Loucy (cell line): ENCODE data around the gene FMN1.

Experiments used
- H2AFZ ChIP-seq: fragments of 200-600 bp; sonication (generic); 2 replicates; pipeline ENCODE4 v1.6.0; 2016; ENCODE audit warnings: antibody characterized with exemption, mild to moderate bottlenecking, low read length, moderate library complexity
- H3F3A ChIP-seq: fragments of 200-600 bp; 2 replicates; pipeline ENCODE4 v1.6.0; 2016; ENCODE audit warnings: antibody characterized with exemption, low read depth, mild to moderate bottlenecking
- H3K27me3 ChIP-seq: fragments of 200-600 bp; sonication (generic); 2 replicates; pipeline ENCODE4 v1.6.1; 2014; ENCODE audit warnings: low read length, mild to moderate bottlenecking; ENCODE audit not compliant: insufficient read depth, poor library complexity, severe bottlenecking
- H3K36me3 ChIP-seq: fragments of 200-600 bp; sonication (generic); 2 replicates; pipeline ENCODE4 v1.6.1; 2016; ENCODE audit warnings: low read length; ENCODE audit not compliant: insufficient read depth
- H3K4me1 ChIP-seq: fragments of 200-600 bp; sonication (generic); 2 replicates; pipeline ENCODE4 v1.5.1; 2014; ENCODE audit warnings: low read length, mild to moderate bottlenecking; ENCODE audit not compliant: insufficient read depth, poor library complexity, severe bottlenecking
- H3K4me2 ChIP-seq: fragments of 200-600 bp; sonication (generic); 2 replicates; pipeline ENCODE4 v1.6.0; 2014; ENCODE audit warnings: antibody characterized with exemption, low read length, low read depth, mild to moderate bottlenecking; ENCODE audit not compliant: poor library complexity, severe bottlenecking
- H3K4me3 ChIP-seq: fragments of 200-600 bp; sonication (generic); 2 replicates; pipeline ENCODE4 v1.5.1; 2014; ENCODE audit warnings: low read length, mild to moderate bottlenecking, mixed read lengths; ENCODE audit not compliant: poor library complexity, severe bottlenecking
- H3K79me2 ChIP-seq: fragments of 200-600 bp; sonication (generic); 2 replicates; pipeline ENCODE4 v1.6.1; 2014; ENCODE audit warnings: low read length; ENCODE audit not compliant: insufficient read depth
- H3K9ac ChIP-seq: fragments of 200-600 bp; sonication (generic); 2 replicates; pipeline ENCODE4 v1.6.0; 2014; ENCODE audit warnings: mild to moderate bottlenecking, low read depth, low read length, moderate library complexity; ENCODE audit not compliant: poor library complexity, severe bottlenecking
- H3K9me2 ChIP-seq: fragments of 200-600 bp; sonication (generic); replicated peaks from 2 replicates; pipeline ENCODE4 v1.6.1; 2016; ENCODE audit warnings: low read depth, low read length, mixed read lengths
- H3K9me3 ChIP-seq: fragments of 200-600 bp; sonication (generic); 2 replicates; pipeline ENCODE4 v1.6.1; 2014; ENCODE audit warnings: mild to moderate bottlenecking, antibody characterized with exemption, low read length, low read depth; ENCODE audit not compliant: insufficient read depth
- H4K20me1 ChIP-seq: fragments of 200-600 bp; sonication (generic); 2 replicates; pipeline ENCODE4 v1.6.0; 2014; ENCODE audit warnings: antibody characterized with exemption, low read length, mild to moderate bottlenecking; ENCODE audit not compliant: insufficient read depth, poor library complexity, severe bottlenecking
- CTCF ChIP-seq: fragments of 200-600 bp; sonication (generic); conservative IDR thresholded peaks from 2 replicates; pipeline ENCODE4 v1.5.1; 2014; ENCODE audit warnings: mild to moderate bottlenecking, antibody characterized with exemption, low read length
- EZH2phosphoT487 ChIP-seq: fragments of 200-600 bp; IDR thresholded peaks from 2 replicates; pipeline ENCODE4 v1.6.1; 2018; ENCODE audit warnings: antibody characterized with exemption, mild to moderate bottlenecking, moderate library complexity, borderline replicate concordance

FMN1 gene

DNA sequence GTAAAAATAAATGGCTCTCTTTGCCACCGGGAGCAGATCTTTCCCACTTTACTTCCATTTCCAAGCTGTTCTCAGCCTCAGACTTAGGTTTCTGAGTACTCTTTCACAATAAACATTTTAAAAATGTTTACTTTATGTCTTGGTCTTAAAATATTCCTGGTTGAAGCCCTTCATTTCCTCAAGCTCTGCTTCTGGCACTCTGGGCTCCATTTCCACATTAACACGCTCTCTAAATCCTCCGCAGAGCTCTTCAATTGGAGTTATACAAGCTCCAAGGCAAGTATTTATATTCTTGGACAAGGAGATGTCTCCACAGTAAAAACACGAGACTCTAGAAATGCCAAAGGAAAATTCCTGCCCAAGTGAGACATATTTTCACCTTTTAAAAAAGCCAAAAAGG, 307.4 kb downstream of the FMN1 start:
- no peak overlapping the region for H3K4me3 ChIP-seq
- H3K9me2 ChIP-seq: no peaks in the 10 kb centered on the region
- H3K36me3 ChIP-seq: no peaks in the 10 kb centered on the region
- no peak overlapping the region for H2AFZ ChIP-seq
- no peaks in the 10 kb centered on the region for H3F3A ChIP-seq
- H3K9ac ChIP-seq: no peak overlapping the region
- peaks cover 6% of the 10 kb centered on the region for H3K4me1 ChIP-seq
- TF ChIP-seq CTCF: no peak
- no peak for TF ChIP-seq EZH2phosphoT487
- no peaks in the 10 kb centered on the region for H3K79me2 ChIP-seq
- H3K4me2 ChIP-seq: no peak overlapping the region
- H3K9me3 ChIP-seq: no peaks in the 10 kb centered on the region
- H3K27me3 ChIP-seq: no peaks in the 10 kb centered on the region
- H4K20me1 ChIP-seq: no peaks in the 10 kb centered on the region

GRCh38 chr15:32886459-32886858, 308.1 kb downstream of the FMN1 start:
- TF ChIP-seq CTCF (no peak), EZH2phosphoT487 (no peak)
- Histone ChIP-seq H3K27me3 (no peaks in the 10 kb centered on the region), H3K36me3 (no peaks in the 10 kb centered on the region), H4K20me1 (no peaks in the 10 kb centered on the region), H3K9me3 (no peaks in the 10 kb centered on the region), H3K4me3 (no peak overlapping the region), H3F3A (no peaks in the 10 kb centered on the region), H3K4me1 (peaks cover 6% of the 10 kb centered on the region), H3K9me2 (no peaks in the 10 kb centered on the region), H3K79me2 (no peaks in the 10 kb centered on the region), H3K9ac (no peak overlapping the region), H3K4me2 (no peak overlapping the region), H2AFZ (no peak overlapping the region)

DNA sequence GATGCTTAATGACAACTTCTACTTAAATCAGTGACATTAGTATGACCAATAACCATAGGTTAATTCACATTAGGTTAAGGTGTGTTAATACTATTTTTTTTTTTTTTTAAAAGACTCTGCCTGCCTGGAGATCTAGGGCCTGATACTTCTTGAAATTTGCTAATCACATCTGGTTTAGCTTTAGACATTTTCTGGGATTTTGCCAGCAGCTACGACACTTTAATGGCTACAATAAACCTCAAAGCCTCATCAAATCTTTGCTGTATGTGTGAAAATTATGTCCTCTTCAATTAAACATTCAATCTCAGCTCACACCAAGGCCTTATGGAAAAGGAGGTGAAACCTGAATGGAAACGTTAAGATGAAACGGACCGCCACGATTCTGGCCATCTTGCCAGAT, 308.8 kb downstream of the FMN1 start:
- H3K4me2 ChIP-seq: no peak overlapping the region
- no peaks in the 10 kb centered on the region for H4K20me1 ChIP-seq
- H3K4me3 ChIP-seq: no peak overlapping the region
- H2AFZ ChIP-seq: no peak overlapping the region
- H3K79me2 ChIP-seq: no peaks in the 10 kb centered on the region
- H3K9ac ChIP-seq: no peak overlapping the region
- no peaks in the 10 kb centered on the region for H3K27me3 ChIP-seq
- H3K9me2 ChIP-seq: no peaks in the 10 kb centered on the region
- TF ChIP-seq CTCF (no peak), EZH2phosphoT487 (no peak)
- H3K9me3 ChIP-seq: no peaks in the 10 kb centered on the region
- H3K4me1 ChIP-seq: peaks cover 6% of the 10 kb centered on the region
- no peaks in the 10 kb centered on the region for H3K36me3 ChIP-seq
- no peaks in the 10 kb centered on the region for H3F3A ChIP-seq
